ENCODE results near the gene MTMR3. TPM values are rescaled to one million over a fixed set of nuclear protein-coding genes. Genes with fewer than 3 reads are reported as not detected.
A peak's percentile ranks its signal among the peaks of the same experiment; 100 is the strongest.

Gene MTMR3
- total and polyA plus RNA-seq, 11 donors = 9.6 to 44.8 (median 34.6) TPM

DNA sequence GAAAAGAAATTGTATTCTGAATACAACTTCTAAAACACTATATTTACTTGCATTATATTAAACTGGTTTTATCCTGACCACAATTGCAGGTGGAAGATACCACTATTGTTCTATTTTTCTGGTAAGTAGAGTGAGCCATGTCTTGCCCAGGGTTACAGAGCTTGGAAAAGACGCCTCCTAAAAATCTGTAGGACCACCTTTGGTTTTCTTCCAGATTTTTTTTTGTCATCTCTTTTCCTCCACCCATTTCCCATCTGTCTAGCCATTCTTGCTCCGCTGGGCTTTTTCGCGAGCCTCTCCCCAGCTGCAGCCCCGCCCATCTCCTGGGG is 294 bp upstream of the MTMR3 start:
- Histone ChIP-seq H3K4me3 (peak overlapping the region; percentile 45 to 98 (median 85)), H3K36me3 (no peaks in the 10 kb centered on the region), H3K27ac (peak overlapping the region in 9 of 12 donors; percentile 87 to 98 (median 96)), H3K4me1 (peaks cover 6 to 47% (median 31%) of the 10 kb centered on the region in 12 donors), H3K9me3 (no peaks in the 10 kb centered on the region), H3K27me3 (no peaks in the 10 kb centered on the region)
- WGBS, 4 donors = 1 to 2% (median 1%) methylated on average over 5 of the region's 5 CpGs
- no peak for ATAC-seq
- TF ChIP-seq, protein P1, sequence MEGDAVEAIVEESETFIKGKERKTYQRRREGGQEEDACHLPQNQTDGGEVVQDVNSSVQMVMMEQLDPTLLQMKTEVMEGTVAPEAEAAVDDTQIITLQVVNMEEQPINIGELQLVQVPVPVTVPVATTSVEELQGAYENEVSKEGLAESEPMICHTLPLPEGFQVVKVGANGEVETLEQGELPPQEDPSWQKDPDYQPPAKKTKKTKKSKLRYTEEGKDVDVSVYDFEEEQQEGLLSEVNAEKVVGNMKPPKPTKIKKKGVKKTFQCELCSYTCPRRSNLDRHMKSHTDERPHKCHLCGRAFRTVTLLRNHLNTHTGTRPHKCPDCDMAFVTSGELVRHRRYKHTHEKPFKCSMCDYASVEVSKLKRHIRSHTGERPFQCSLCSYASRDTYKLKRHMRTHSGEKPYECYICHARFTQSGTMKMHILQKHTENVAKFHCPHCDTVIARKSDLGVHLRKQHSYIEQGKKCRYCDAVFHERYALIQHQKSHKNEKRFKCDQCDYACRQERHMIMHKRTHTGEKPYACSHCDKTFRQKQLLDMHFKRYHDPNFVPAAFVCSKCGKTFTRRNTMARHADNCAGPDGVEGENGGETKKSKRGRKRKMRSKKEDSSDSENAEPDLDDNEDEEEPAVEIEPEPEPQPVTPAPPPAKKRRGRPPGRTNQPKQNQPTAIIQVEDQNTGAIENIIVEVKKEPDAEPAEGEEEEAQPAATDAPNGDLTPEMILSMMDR (IDR thresholded peaks at IDR 0.05) = no peak
- no peak for TF ChIP-seq POLR2A (IDR thresholded peaks at IDR 0.05)
- intact Hi-C loops (cut with DNase I) = loop anchor here in 9 of 10 donors (1.0 to 10.0 kb wide), 11 partner anchors 44 to 125 kb away; partner anchors contain the start of genes ASCC2 (in 6 of the 9), UQCR10 (in 1 of the 9) and ZMAT5 (in 1 of the 9)
- no peak for DNase-seq

GRCh38 chr22:29883775-29884097 is 762 bp downstream of the MTMR3 start:
- peaks cover 6 to 54% (median 36%) of the 10 kb centered on the region in 12 donors for H3K4me1 ChIP-seq
- H3K4me3 ChIP-seq = peak overlapping the region; percentile 45 to 98 (median 85)
- no peak for DNase-seq
- no peaks in the 10 kb centered on the region for H3K9me3 ChIP-seq
- intact Hi-C loops (cut with DNase I) = loop anchor here in 9 of 10 donors (1.0 to 10.0 kb wide), 11 partner anchors 45 to 124 kb away; partner anchors contain the start of genes ASCC2 (in 6 of the 9), UQCR10 (in 1 of the 9) and ZMAT5 (in 1 of the 9)
- H3K36me3 ChIP-seq = no peaks in the 10 kb centered on the region
- ATAC-seq = peak in 1 of 4 donors; percentile 5
- no peak for TF ChIP-seq POLR2A (IDR thresholded peaks at IDR 0.05)
- H3K27me3 ChIP-seq = no peaks in the 10 kb centered on the region
- 2 to 3% (median 2%) methylated on average over 4 to 14 of the region's 14 CpGs for WGBS, 4 donors
- H3K27ac ChIP-seq = peak overlapping the region; percentile 87 to 98 (median 96)

- Histone ChIP-seq H3K4me3 (peak overlapping the region in 1 of 12 donors; percentile 5), H3K27me3 (no peaks in the 10 kb centered on the region), H3K27ac (peak overlapping the region in 1 of 12 donors; percentile 52), H3K36me3 (no peaks in the 10 kb centered on the region), H3K9me3 (no peaks in the 10 kb centered on the region), H3K4me1 (peaks cover 6 to 61% (median 40%) of the 10 kb centered on the region in 12 donors)
- DNase-seq (no peak), ATAC-seq (no peak)
- TF ChIP-seq, protein P1 (IDR thresholded peaks at IDR 0.05) = no peak
- TF ChIP-seq POLR2A (IDR thresholded peaks at IDR 0.05) = no peak
- 35 to 44% (median 41%) methylated on average over 4 of the region's 4 CpGs for WGBS, 4 donors
- intact Hi-C loops (cut with DNase I) = loop anchor here in 8 of 10 donors (5.0 to 10.0 kb wide), 9 partner anchors 51 to 122 kb away; partner anchors contain the start of genes ASCC2 (in 2 of the 8), UQCR10 (in 1 of the 8) and ZMAT5 (in 1 of the 8)
Observed at GRCh38 chr22:29885610-29886009, 2.6 kb downstream of the MTMR3 start.

GRCh38 chr22:29886596-29886995 is 3.6 kb downstream of the MTMR3 start:
- H3K9me3 ChIP-seq = no peaks in the 10 kb centered on the region
- H3K27ac ChIP-seq = peak overlapping the region in 1 of 12 donors; percentile 52
- intact Hi-C loops (cut with DNase I) = loop anchor here in 8 of 10 donors (5.0 to 10.0 kb wide), 9 partner anchors 52 to 122 kb away; partner anchors contain the start of genes ASCC2 (in 2 of the 8), UQCR10 (in 1 of the 8) and ZMAT5 (in 1 of the 8)
- H3K36me3 ChIP-seq = no peaks in the 10 kb centered on the region
- no peak overlapping the region for H3K4me3 ChIP-seq
- no peaks in the 10 kb centered on the region for H3K27me3 ChIP-seq
- WGBS, 4 donors = 89 to 95% (median 91%) methylated on average over 1 of the region's 1 CpG
- DNase-seq = no peak
- TF ChIP-seq POLR2A (IDR thresholded peaks at IDR 0.05) = no peak
- TF ChIP-seq, protein P1 (IDR thresholded peaks at IDR 0.05) = no peak
- ATAC-seq = no peak
- H3K4me1 ChIP-seq = peaks cover 6 to 67% (median 42%) of the 10 kb centered on the region in 12 donors
